Measurements from ENCODE around the gene AVL9.

DNA sequence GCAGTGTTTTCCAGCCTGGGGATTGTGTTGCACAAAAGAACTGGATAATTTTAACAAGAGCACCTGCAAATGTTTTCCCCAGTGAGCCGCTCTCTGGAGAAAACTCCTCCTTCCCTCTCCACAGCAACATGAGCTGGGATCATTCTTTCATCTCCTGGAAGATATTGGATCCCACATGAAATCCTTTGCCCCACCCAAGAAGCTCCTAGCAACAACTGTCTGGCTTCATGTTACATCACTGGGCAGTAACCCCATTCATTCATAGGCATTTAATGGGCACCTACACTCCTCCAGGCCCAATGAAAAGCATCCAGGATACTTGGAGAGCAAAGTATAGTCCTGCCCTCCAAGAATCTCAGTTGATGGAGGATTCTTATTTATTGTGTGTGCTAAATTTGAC lies 32.3 kb upstream of the AVL9 start:
- TF ChIP-seq SP1 (IDR thresholded peaks at IDR 0.05) (no peak), FOXA1 (IDR thresholded peaks at IDR 0.05) (no peak), SUZ12 (IDR thresholded peaks at IDR 0.05) (no peak), FOXK2 (IDR thresholded peaks at IDR 0.05) (no peak), ELF4 (IDR thresholded peaks at IDR 0.05) (no peak), ARNT (IDR thresholded peaks at IDR 0.05) (no peak), ZNF384 (IDR thresholded peaks at IDR 0.05) (no peak), BHLHE40 (IDR thresholded peaks at IDR 0.05; ENCODE audit: borderline replicate concordance) (no peak), CTBP1 (IDR thresholded peaks at IDR 0.05; ENCODE audit: borderline replicate concordance) (no peak)
- TF ChIP-seq, protein P1, sequence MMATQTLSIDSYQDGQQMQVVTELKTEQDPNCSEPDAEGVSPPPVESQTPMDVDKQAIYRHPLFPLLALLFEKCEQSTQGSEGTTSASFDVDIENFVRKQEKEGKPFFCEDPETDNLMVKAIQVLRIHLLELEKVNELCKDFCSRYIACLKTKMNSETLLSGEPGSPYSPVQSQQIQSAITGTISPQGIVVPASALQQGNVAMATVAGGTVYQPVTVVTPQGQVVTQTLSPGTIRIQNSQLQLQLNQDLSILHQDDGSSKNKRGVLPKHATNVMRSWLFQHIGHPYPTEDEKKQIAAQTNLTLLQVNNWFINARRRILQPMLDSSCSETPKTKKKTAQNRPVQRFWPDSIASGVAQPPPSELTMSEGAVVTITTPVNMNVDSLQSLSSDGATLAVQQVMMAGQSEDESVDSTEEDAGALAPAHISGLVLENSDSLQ (IDR thresholded peaks at IDR 0.05): no peak

Data from HEK293T (cell line).